Measurements from ENCODE around the gene JMJD6.

The JMJD6 gene

DNA sequence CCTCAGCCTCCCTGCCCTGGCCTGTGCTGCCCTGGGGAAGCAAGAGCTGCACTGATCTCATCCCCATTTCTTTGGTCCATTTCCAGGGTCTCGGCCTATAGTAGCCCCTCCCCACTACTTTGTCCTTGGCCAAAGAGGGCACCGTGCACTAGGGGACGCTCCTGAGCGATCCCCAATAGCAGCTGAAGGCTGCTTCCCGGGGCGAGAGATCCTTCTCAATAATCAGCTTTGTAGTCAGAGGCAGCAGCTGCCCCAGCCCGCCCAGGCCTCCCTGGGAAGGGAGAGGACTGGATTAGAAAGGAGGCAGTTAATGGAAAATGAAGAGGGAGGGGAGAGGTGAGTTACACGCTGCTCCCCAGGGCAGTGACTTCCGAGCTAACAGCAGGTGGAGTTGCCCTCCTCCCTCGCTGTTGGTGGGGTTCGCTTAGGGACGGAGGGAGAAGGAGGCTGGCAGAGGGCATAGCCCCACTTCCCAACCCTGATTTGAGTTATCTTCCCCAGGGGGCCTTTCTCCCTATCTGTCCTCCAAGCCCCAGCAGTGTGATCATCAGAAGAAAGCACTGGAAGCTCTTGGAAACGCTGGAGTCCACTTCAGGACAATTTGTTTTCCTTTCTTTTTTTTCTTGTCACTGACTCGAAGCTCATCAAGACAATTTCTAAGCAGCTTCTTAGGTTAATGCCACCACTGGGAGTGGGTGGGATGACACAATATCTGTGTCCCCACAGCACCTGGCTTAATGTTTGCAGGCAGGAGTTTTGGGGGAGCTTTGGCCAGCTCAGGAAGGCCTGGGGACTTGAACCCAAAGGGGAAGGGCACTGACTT is 18.2 kb downstream of the JMJD6 start:
- H3K9me2 ChIP-seq (replicated peaks; ENCODE audit: low read depth, low read length), result no peaks in the 10 kb centered on the region
- H4K20me1 ChIP-seq (ENCODE audit: insufficient read depth, low read length, poor library complexity, severe bottlenecking), result no peaks in the 10 kb centered on the region
- peaks cover 3% of the 10 kb centered on the region; the same call in 1 of the 2 replicates for H3F3A ChIP-seq (ENCODE audit: low read depth)
- peaks cover 22% of the 10 kb centered on the region for H3K4me1 ChIP-seq (ENCODE audit: insufficient read depth, low read length, poor library complexity, severe bottlenecking)
- H3K4me3 ChIP-seq (ENCODE audit: low read length, poor library complexity, severe bottlenecking), result no peak overlapping the region
- no peaks in the 10 kb centered on the region for H3K9me3 ChIP-seq (ENCODE audit: insufficient read depth, low read depth, low read length)
- TF ChIP-seq CTCF (conservative IDR thresholded peaks at IDR 0.05; ENCODE audit: low read length) (peak; percentile 46), EZH2phosphoT487 (IDR thresholded peaks at IDR 0.05; ENCODE audit: borderline replicate concordance) (no peak)
- no peak overlapping the region for H2AFZ ChIP-seq (ENCODE audit: low read length)
- H3K79me2 ChIP-seq (ENCODE audit: insufficient read depth, low read length), result no peaks in the 10 kb centered on the region; the same call in 1 of the 2 replicates
- no peak overlapping the region for H3K9ac ChIP-seq (ENCODE audit: low read depth, low read length, poor library complexity, severe bottlenecking)
- H3K36me3 ChIP-seq (ENCODE audit: insufficient read depth, low read length), result peaks cover 2% of the 10 kb centered on the region; the same call in 1 of the 2 replicates
- H3K4me2 ChIP-seq (ENCODE audit: low read depth, low read length, poor library complexity, severe bottlenecking), result no peak overlapping the region
- H3K27me3 ChIP-seq (ENCODE audit: insufficient read depth, low read length, poor library complexity, severe bottlenecking), result no peaks in the 10 kb centered on the region

DNA sequence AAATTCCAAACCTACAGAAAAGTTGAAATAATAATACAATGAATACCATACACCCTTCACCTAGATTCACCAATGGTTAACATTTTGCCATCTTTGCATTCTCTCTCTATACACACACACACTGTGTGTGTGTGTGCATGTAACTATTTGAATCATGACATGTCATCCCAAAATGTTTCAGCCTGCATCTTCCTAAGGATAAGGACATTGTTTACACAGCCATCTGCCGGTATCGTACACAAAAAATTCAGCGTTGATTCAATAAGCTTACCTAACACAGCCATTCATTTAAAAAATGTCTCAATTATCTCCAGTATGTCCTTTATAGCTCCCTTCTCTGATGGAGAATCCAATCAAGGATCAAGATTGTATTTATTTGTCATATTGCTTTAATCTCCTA is 19.6 kb downstream of the JMJD6 start:
- Histone ChIP-seq H3K27me3 (ENCODE audit: insufficient read depth, low read length, poor library complexity, severe bottlenecking) (no peaks in the 10 kb centered on the region), H3K4me3 (ENCODE audit: low read length, poor library complexity, severe bottlenecking) (no peak overlapping the region), H3K4me2 (ENCODE audit: low read depth, low read length, poor library complexity, severe bottlenecking) (no peak overlapping the region), H3K79me2 (ENCODE audit: insufficient read depth, low read length) (no peaks in the 10 kb centered on the region; the same call in 1 of the 2 replicates), H3K9me2 (replicated peaks; ENCODE audit: low read depth, low read length) (no peaks in the 10 kb centered on the region), H3K9me3 (ENCODE audit: insufficient read depth, low read depth, low read length) (no peaks in the 10 kb centered on the region), H3F3A (ENCODE audit: low read depth) (peaks cover 2% of the 10 kb centered on the region; the same call in 1 of the 2 replicates), H3K36me3 (ENCODE audit: insufficient read depth, low read length) (no peaks in the 10 kb centered on the region), H2AFZ (ENCODE audit: low read length) (no peak overlapping the region), H4K20me1 (ENCODE audit: insufficient read depth, low read length, poor library complexity, severe bottlenecking) (no peaks in the 10 kb centered on the region), H3K4me1 (ENCODE audit: insufficient read depth, low read length, poor library complexity, severe bottlenecking) (peaks cover 20% of the 10 kb centered on the region), H3K9ac (ENCODE audit: low read depth, low read length, poor library complexity, severe bottlenecking) (no peak overlapping the region)
- TF ChIP-seq CTCF (conservative IDR thresholded peaks at IDR 0.05; ENCODE audit: low read length) (no peak), EZH2phosphoT487 (IDR thresholded peaks at IDR 0.05; ENCODE audit: borderline replicate concordance) (no peak)

- Histone ChIP-seq H3K9ac (ENCODE audit: low read depth, low read length, poor library complexity, severe bottlenecking) (no peak overlapping the region), H3K4me1 (ENCODE audit: insufficient read depth, low read length, poor library complexity, severe bottlenecking) (peaks cover 5% of the 10 kb centered on the region), H4K20me1 (ENCODE audit: insufficient read depth, low read length, poor library complexity, severe bottlenecking) (no peaks in the 10 kb centered on the region), H3K9me2 (replicated peaks; ENCODE audit: low read depth, low read length) (no peaks in the 10 kb centered on the region), H3K4me2 (ENCODE audit: low read depth, low read length, poor library complexity, severe bottlenecking) (no peak overlapping the region), H3K4me3 (ENCODE audit: low read length, poor library complexity, severe bottlenecking) (no peak overlapping the region), H3F3A (ENCODE audit: low read depth) (no peaks in the 10 kb centered on the region), H2AFZ (ENCODE audit: low read length) (no peak overlapping the region), H3K79me2 (ENCODE audit: insufficient read depth, low read length) (no peaks in the 10 kb centered on the region), H3K27me3 (ENCODE audit: insufficient read depth, low read length, poor library complexity, severe bottlenecking) (no peaks in the 10 kb centered on the region), H3K9me3 (ENCODE audit: insufficient read depth, low read depth, low read length) (no peaks in the 10 kb centered on the region), H3K36me3 (ENCODE audit: insufficient read depth, low read length) (no peaks in the 10 kb centered on the region)
- TF ChIP-seq CTCF (conservative IDR thresholded peaks at IDR 0.05; ENCODE audit: low read length), result no peak
- TF ChIP-seq EZH2phosphoT487 (IDR thresholded peaks at IDR 0.05; ENCODE audit: borderline replicate concordance), result no peak
Observed at GRCh38 chr17:76704805-76705204, 21.6 kb downstream of the JMJD6 start.

All from Loucy (cell line).